HUES48 (cell line): ENCODE measurements around the gene ARSA.
A peak's percentile ranks its signal among the peaks of the same experiment; 100 is the strongest.

Source experiments
- H3K27ac ChIP-seq: one replicate; pipeline ENCODE4 v1.7.0; 2013; ENCODE audit warnings: low read depth, low read length, inconsistent platforms
- H3K27me3 ChIP-seq: 2 replicates; pipeline ENCODE4 v1.6.1; 2013; ENCODE audit warnings: mild to moderate bottlenecking, low read length; ENCODE audit not compliant: control insufficient read depth, insufficient read depth
- H3K36me3 ChIP-seq: 2 replicates; pipeline ENCODE4 v1.6.1; 2013; ENCODE audit warnings: low read length; ENCODE audit not compliant: control insufficient read depth, insufficient read depth
- H3K4me1 ChIP-seq: 2 replicates; pipeline ENCODE4 v1.6.1; 2013; ENCODE audit warnings: mild to moderate bottlenecking, low read length; ENCODE audit not compliant: control insufficient read depth, insufficient read depth
- H3K4me3 ChIP-seq: 2 replicates; pipeline ENCODE4 v1.5.1; 2013; ENCODE audit warnings: mild to moderate bottlenecking, low read depth, low read length
- H3K9ac ChIP-seq: 2 replicates; pipeline ENCODE4 v1.6.1; 2013; ENCODE audit warnings: mild to moderate bottlenecking, low read depth, low read length, moderate library complexity
- H3K9me3 ChIP-seq: 2 replicates; pipeline ENCODE4 v1.6.1; 2013; ENCODE audit warnings: low read length; ENCODE audit not compliant: control insufficient read depth, insufficient read depth

Gene ARSA

DNA sequence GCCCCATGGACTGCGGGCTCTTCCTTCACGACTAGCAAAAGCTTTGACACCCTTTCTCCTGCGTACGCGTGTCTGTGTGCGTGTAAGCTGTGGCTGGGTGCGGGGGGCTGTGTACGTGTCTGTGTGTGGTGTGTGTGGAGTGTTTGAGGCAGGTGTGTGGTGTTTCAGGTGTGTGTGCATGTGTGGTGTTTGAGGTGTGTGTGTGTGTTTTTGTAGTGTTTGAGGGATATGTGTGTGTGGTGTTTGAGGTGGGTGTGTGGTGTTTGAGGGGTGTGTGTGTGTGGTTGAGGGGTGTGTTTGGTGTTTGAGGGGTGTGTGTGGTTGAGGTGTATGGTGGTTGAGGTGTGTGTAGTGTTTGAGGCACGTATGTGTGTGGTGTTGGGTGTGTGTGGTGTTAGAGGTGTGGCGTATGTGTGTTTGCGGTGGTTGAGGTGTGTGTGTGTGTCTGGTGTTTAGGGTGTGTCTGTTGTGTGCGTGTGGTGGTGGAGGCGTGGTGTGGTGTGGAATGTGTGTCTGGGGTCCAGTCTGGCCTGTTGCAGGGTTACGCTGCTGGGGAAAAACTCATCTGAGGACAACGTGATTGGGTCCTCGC lies 687 bp upstream of the ARSA start:
- no peaks in the 10 kb centered on the region for H3K36me3 ChIP-seq
- peak overlapping the region; percentile 47 for H3K27ac ChIP-seq
- H3K4me3 ChIP-seq = peak overlapping the region; percentile 87
- H3K9ac ChIP-seq = 0 out of 2 replicates have a peak overlapping the region, but pooled peaks have one; percentile 51
- H3K27me3 ChIP-seq = peaks cover 9% of the 10 kb centered on the region
- H3K9me3 ChIP-seq = no peaks in the 10 kb centered on the region
- H3K4me1 ChIP-seq = peaks cover 8% of the 10 kb centered on the region; the same call in 1 of the 2 replicates

DNA sequence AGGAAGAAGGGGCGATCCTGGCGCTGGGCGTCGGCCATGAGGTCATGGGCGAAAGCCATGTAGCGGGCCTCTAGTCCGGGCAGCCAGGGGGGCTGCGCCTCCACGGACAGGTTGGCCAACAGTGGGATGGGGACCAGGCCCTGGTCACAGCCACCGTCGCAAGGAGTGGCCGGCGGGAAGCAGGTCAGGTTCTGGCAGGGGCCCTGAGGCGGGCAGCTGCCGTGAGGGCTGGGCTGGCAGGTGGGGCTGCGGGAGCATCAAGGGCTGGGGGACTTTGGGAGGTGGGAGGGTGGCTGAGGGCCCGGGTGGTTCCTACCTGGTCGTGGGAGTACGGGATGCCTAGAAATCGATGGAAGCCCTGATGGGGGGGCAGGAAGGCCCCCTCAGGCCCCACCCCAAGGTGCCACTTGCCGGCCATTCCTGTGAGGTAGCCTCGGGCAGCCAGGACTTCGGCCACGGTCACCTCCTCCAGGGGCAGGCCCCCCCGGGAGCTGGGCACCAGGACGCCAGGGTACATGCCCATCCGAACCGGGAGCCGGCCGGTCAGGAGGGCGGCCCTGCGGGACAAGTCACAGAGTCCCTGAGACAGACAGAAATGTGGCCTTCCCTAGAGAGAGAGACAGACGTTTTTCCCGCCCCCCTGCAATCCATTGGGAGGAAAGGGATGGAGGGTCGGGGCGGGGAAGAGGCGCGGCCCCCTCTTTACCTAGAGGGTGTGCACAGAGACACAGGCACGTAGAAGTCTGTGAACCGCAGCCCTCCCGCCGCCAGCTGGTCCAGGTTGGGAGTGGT lies 906 bp downstream of the ARSA start:
- Histone ChIP-seq H3K36me3 (no peaks in the 10 kb centered on the region), H3K4me3 (peak overlapping the region; percentile 74), H3K9ac (no peak overlapping the region), H3K9me3 (no peaks in the 10 kb centered on the region), H3K27me3 (peaks cover 9% of the 10 kb centered on the region), H3K27ac (no peak overlapping the region), H3K4me1 (peaks cover 8% of the 10 kb centered on the region; the same call in 1 of the 2 replicates)

DNA sequence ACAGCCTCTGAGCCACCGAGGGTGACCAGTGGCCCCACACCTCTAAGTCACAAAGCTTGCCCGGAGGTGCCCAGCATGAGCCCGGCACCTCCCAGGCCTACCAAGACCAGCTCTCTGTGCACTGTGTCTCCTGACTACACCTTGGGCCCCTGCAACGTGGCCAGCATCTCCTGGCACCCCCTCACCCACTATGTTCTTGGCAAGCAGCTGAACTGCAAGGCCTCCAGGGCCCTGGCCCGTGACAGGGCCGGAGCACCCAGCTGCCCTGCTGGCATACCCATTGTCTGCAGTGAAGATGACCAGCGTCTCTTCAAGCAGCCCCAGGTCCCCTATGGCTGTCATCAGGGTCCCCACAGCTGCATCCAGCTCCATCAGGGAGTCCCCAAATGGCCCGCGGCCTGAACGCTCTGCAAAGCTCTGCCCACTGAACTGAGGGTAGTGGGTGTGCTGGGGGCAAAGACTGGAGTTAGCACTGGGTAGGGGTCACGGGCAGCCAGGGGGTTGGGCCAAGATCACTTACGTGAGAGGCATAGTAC lies 1.6 kb downstream of the ARSA start:
- Histone ChIP-seq H3K27ac (no peak overlapping the region), H3K36me3 (no peaks in the 10 kb centered on the region), H3K4me3 (no peak overlapping the region), H3K9me3 (no peaks in the 10 kb centered on the region), H3K9ac (no peak overlapping the region), H3K27me3 (peaks cover 11% of the 10 kb centered on the region), H3K4me1 (peaks cover 14% of the 10 kb centered on the region; the same call in 1 of the 2 replicates)

DNA sequence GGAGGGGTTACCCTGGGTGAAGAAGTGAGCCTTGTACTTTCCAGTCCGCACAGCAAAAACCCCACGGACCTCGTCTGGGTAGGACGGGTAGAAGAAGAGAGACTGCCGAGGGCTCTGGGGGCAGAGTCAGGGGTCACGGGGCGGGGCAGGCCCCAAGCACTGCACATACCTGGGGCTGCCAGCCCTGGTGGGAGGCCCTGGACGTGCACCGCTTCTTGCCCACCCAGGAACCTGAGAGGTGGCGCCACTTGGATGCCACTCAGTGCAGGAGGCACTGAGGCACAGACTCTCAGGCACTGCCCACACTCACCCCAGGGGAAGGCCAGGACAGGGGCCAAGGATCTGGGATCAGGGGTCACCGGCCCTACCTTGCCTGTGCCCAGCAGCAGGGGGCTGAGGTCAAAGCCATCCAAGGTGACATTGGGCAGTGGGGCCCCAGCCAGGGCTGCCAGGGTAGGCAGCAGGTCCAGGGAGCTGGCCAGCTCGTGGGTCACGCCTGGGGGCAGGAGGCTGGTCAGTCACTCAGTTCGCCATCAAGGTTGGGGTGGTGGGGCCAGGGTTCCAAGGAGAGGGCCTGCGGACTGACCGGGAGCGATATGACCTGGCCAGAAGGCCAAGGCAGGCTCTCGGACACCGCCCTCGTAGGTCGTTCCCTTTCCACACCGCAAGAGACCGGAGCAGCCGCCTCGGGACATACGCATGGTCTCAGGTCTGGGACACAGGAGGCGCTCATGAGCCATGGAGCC lies 2.2 kb downstream of the ARSA start:
- H3K27ac ChIP-seq = no peak overlapping the region
- H3K4me1 ChIP-seq = peaks cover 18% of the 10 kb centered on the region
- no peaks in the 10 kb centered on the region for H3K36me3 ChIP-seq
- peaks cover 17% of the 10 kb centered on the region for H3K27me3 ChIP-seq
- no peak overlapping the region for H3K4me3 ChIP-seq
- H3K9ac ChIP-seq = no peak overlapping the region
- no peaks in the 10 kb centered on the region for H3K9me3 ChIP-seq

DNA sequence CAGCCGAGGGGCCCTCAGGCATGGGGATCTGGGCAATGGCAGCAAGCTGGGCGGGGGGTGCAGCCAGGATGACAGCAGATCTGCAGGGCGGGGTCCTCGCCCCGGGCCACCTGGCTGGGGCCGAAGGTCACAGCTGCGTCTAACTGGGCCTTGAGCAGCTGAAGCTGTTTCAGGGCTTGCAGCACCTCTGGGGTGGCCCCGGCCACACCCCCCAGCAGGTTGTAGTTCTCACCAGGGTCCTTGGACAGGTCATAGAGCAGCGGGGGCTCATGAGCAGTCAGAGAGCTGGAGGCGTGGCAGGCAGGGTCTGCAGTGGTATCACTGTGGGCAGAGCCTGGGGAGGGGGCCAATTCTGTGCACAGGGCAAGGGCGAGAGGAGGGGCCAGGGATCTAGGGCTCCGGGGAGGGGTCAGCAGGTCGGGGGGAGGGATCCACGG lies 2.8 kb downstream of the ARSA start:
- no peak overlapping the region for H3K9ac ChIP-seq
- H3K9me3 ChIP-seq = no peaks in the 10 kb centered on the region
- H3K4me3 ChIP-seq = no peak overlapping the region
- no peaks in the 10 kb centered on the region for H3K36me3 ChIP-seq
- peaks cover 19% of the 10 kb centered on the region for H3K27me3 ChIP-seq
- H3K27ac ChIP-seq = no peak overlapping the region
- peaks cover 21% of the 10 kb centered on the region for H3K4me1 ChIP-seq

DNA sequence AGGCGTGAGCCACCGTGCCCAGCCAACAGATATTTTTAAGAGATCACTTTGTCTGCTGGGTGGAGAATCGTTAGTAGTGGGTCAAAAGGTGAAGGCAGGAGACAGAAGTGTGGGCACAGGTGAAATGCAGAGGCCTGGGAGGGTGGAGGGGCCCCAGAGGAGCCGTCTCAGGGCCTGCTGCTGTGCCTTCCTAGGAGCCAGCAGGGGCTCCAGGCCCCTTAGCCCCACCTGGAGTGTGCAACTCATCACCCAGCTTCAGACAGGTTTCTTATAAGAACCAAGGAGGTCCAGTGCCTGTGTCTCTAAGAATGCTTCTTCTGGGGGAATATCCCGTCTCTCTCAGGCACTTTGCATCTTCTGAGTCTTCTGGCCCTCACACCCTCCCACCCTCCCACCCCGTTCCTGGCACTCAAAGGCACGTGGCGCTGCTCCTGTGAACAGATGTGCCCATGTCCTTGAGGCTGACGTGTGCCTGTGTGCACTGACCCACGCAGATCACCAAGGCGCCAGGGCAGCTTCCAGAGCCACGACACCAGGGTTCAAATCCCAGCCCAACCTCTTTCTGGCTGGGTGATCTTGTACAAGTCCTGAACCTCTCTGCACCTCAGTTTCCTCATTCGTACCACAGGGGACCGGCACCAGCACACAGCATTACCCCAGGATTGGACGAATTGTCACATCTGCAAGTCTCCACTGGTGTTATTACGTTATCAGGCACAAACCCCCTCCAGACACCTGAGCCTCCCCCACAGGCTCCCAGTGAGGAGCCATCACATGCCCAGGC lies 3.4 kb downstream of the ARSA start:
- Histone ChIP-seq H3K4me1 (peaks cover 24% of the 10 kb centered on the region), H3K4me3 (no peak overlapping the region), H3K9ac (no peak overlapping the region), H3K27me3 (peaks cover 19% of the 10 kb centered on the region), H3K36me3 (no peaks in the 10 kb centered on the region), H3K27ac (no peak overlapping the region), H3K9me3 (no peaks in the 10 kb centered on the region)

DNA sequence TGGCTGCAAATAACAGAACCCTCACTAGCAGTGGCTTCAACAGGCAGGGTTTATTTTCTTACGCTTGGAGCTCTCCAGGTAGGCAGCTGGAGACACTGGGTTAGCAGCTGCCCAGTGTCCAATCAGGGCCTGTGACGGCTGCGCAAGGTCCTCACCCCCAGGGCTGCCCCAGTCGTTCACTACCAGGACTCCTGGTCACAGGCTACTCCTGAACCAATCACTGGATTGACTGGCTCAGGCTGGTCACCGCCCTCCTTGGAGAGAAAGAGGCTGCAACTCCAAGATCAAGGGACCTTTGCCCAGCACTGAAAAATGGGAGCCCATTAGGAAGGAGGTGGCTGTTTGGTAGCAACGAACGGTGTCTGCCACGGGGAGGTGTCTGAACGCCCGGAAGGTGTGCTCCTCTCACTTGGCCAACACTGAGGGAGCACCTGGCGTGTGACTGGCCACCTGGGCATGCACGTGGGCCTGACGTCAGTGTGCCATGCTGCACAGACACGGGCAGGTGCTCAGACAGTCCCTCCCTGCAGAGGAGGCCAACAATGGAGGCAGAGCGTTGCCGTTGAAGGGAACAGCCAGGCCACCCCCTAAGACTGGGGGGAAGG lies 5.1 kb downstream of the ARSA start:
- Histone ChIP-seq H3K27me3 (peaks cover 11% of the 10 kb centered on the region), H3K27ac (no peak overlapping the region), H3K4me3 (no peak overlapping the region), H3K9me3 (no peaks in the 10 kb centered on the region), H3K9ac (no peak overlapping the region), H3K36me3 (no peaks in the 10 kb centered on the region), H3K4me1 (peaks cover 20% of the 10 kb centered on the region)

DNA sequence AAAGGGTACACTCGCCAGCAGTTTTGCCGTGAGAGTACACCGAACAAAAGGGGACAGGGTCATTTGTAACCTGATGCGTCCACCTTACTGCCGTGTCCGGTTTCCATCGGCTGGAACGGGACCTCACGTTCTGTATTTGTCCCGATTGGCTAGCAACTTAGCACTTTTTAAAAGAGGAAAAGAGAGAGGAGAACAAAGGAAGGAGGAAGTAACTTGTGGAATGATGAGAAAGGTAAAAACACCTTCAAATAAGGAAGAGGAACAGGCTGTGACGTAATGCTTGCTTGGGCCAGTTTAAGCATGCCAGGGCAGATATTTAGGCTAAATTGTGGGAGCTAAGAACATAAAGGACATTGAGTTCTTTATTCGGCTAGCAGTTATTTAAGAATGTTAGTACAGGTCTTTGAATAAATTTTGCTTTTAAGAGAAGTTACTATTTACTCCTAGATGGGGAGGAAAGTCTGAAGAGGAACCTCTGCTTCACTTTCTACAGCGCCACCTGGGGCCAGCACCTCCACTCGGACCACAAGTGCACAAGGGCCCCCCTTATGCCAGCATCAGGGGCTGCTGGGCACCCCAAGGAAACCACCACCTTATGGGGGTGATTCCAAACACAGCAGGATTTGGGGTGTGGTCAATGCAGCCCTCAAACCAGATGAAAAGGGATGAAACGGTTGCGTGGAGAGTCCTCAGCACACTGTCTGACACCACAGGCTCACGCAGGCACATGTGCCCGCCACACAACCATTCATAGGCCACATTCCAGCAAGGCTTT lies 5.8 kb downstream of the ARSA start:
- H3K4me3 ChIP-seq = 0 out of 2 replicates have a peak overlapping the region, but pooled peaks have one; percentile 5
- peaks cover 17% of the 10 kb centered on the region for H3K4me1 ChIP-seq
- H3K27ac ChIP-seq = no peak overlapping the region
- no peaks in the 10 kb centered on the region for H3K36me3 ChIP-seq
- peaks cover 11% of the 10 kb centered on the region for H3K27me3 ChIP-seq
- no peaks in the 10 kb centered on the region for H3K9me3 ChIP-seq
- no peak overlapping the region for H3K9ac ChIP-seq

DNA sequence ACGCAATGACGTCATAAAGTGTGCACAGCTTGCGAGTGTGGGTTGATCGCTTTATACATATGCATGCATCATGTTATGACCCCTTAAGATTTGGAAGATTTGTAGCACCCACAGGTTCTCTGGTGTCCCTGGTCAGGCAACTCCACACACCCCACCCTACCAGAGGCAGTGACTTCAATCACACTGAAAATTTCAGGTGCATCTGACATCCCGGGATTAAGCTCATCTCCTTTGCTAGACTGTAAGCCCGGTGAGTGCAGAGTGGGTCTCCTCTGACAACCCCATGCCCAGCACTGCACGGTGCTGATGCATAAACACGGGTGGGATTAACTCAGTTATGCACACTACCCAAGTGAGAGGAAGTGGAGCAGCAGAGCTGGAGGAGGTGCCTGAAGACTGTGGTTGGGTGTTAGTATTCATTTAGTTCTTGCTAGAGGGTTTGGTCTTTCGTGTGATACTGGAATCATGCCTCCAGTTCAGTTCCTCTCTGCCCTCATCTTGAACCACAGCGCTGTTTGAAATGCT lies 6.5 kb downstream of the ARSA start:
- H3K4me1 ChIP-seq = peaks cover 16% of the 10 kb centered on the region
- no peaks in the 10 kb centered on the region for H3K9me3 ChIP-seq
- no peak overlapping the region for H3K27ac ChIP-seq
- peaks cover 11% of the 10 kb centered on the region for H3K27me3 ChIP-seq
- H3K9ac ChIP-seq = no peak overlapping the region
- 0 out of 2 replicates have a peak overlapping the region, but pooled peaks have one; percentile 5 for H3K4me3 ChIP-seq
- no peaks in the 10 kb centered on the region for H3K36me3 ChIP-seq
